Stomach (tissue), 4 donors: Measurements from ENCODE around the gene ATP8A1.

Source experiments
- CTCF ChIP-seq, 7 experiments: fragments of 450-650 bp in 4 of 7; fragments of 200-600 bp in 3 of 7; sonication (generic) in 3 of 7; IDR thresholded peaks; one replicate each; pipeline ENCODE4 v1.5.1; 2016 to 2019; ENCODE audit warnings: antibody characterized with exemption in 7 of 7, control low read depth in 2 of 7, mild to moderate bottlenecking in 1 of 7
- POLR2A ChIP-seq, 4 donors: fragments of 450-650 bp; IDR thresholded peaks; one replicate each; pipeline ENCODE4 v1.6.1; 2016; ENCODE audit warnings: antibody characterized with exemption in 4 of 4, control low read depth in 2 of 4, mild to moderate bottlenecking in 1 of 4, moderate library complexity in 1 of 4

- TF ChIP-seq CTCF (IDR thresholded peaks at IDR 0.05) = no peak
- no peak for TF ChIP-seq POLR2A (IDR thresholded peaks at IDR 0.05)
Measured at GRCh38 chr4:42543762-42544161, 113.1 kb downstream of the ATP8A1 start.
